SU-DHL-6 (cell line): ENCODE data around the gene JPH3.

Experiments
- EZH2phosphoT487 ChIP-seq: fragments of 200-600 bp; sonication (generic), shearing (Covaris generic); conservative IDR thresholded peaks from 2 replicates; pipeline ENCODE4 v1.6.1; 2018; ENCODE audit warnings: mild to moderate bottlenecking, antibody characterized with exemption, low read length, moderate library complexity, mixed read lengths
- TF ChIP-seq, protein P1 (sequence below): fragments of 200-600 bp; sonication (generic); IDR thresholded peaks from one replicate; pipeline ENCODE4 v1.5.1; 2017; ENCODE audit warnings: antibody characterized with exemption, mild to moderate bottlenecking, low read length, moderate library complexity; ENCODE audit not compliant: insufficient read depth, poor library complexity, severe bottlenecking

DNA sequence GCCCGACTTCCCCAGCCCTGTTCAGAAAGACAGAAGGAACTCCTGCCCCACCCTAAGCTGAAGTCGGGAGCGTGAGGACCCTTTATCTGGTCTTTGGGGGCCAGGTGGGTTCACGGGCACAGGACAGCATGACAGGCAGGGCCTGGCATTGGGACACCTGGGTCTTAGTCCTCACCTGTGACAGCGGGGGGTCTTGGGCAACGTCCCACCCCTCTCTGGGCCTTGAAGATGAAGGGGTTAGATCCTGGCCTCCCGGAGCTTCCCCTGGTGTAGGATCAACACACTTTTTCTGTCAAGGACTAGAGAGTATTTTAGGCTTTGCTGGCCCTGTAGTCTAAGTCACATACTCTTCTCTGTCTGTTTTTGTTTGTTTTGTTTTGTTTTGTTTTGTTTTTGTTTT, 65.1 kb downstream of the JPH3 start:
- TF ChIP-seq, protein P1, sequence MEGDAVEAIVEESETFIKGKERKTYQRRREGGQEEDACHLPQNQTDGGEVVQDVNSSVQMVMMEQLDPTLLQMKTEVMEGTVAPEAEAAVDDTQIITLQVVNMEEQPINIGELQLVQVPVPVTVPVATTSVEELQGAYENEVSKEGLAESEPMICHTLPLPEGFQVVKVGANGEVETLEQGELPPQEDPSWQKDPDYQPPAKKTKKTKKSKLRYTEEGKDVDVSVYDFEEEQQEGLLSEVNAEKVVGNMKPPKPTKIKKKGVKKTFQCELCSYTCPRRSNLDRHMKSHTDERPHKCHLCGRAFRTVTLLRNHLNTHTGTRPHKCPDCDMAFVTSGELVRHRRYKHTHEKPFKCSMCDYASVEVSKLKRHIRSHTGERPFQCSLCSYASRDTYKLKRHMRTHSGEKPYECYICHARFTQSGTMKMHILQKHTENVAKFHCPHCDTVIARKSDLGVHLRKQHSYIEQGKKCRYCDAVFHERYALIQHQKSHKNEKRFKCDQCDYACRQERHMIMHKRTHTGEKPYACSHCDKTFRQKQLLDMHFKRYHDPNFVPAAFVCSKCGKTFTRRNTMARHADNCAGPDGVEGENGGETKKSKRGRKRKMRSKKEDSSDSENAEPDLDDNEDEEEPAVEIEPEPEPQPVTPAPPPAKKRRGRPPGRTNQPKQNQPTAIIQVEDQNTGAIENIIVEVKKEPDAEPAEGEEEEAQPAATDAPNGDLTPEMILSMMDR: no peak
- no peak for TF ChIP-seq EZH2phosphoT487
